Liver (tissue), 9 donors: ENCODE measurements around the gene SBK2. TPM values are rescaled to one million over a fixed set of nuclear protein-coding genes. Genes with fewer than 3 reads are reported as not detected.

Experiments
- DNase-seq: peaks from one replicate; pipeline ENCODE4 v3.0.0-alpha.2; 2017; ENCODE audit warnings: low spot score
- H3K27ac ChIP-seq, 2 donors: one replicate each; pipeline ENCODE4 v1.7.0; 2013; ENCODE audit warnings: inconsistent platforms in 2 of 2, low read length in 2 of 2, control low read depth in 1 of 2, low read depth in 1 of 2, mild to moderate bottlenecking in 1 of 2
- H3K27me3 ChIP-seq, 4 donors: one replicate each; pipeline versions ENCODE4 v1.6.1 to v1.7.0; 2013; ENCODE audit warnings: low read length in 3 of 4, inconsistent platforms in 1 of 4, mild to moderate bottlenecking in 1 of 4, moderate library complexity in 1 of 4; ENCODE audit not compliant: control insufficient read depth in 4 of 4, insufficient read depth in 4 of 4
- H3K36me3 ChIP-seq, 4 donors: one replicate each; pipeline versions ENCODE4 v1.6.1 to v1.7.0; 2013; ENCODE audit warnings: low read length in 3 of 4, mild to moderate bottlenecking in 3 of 4, low read depth in 1 of 4, moderate library complexity in 1 of 4; ENCODE audit not compliant: control insufficient read depth in 4 of 4, insufficient read depth in 3 of 4
- H3K4me1 ChIP-seq, 4 donors: one replicate each; pipeline versions ENCODE4 v1.6.1 to v1.7.0; 2013; ENCODE audit warnings: low read length in 3 of 4, mild to moderate bottlenecking in 3 of 4, moderate library complexity in 1 of 4; ENCODE audit not compliant: control insufficient read depth in 4 of 4, insufficient read depth in 4 of 4
- H3K4me3 ChIP-seq, 3 donors: one replicate each; pipeline versions ENCODE4 v1.6.1 to v1.7.0; 2013; ENCODE audit warnings: low read length in 3 of 3, control low read depth in 1 of 3, low read depth in 1 of 3, mild to moderate bottlenecking in 1 of 3
- H3K9ac ChIP-seq, 2 donors: one replicate each; pipeline ENCODE4 v1.7.0; 2013; ENCODE audit warnings: low read length in 2 of 2, mild to moderate bottlenecking in 2 of 2, moderate library complexity in 2 of 2, control low read depth in 1 of 2, low read depth in 1 of 2
- H3K9me3 ChIP-seq, 4 donors: one replicate each; pipeline versions ENCODE4 v1.6.1 to v1.7.0; 2013; ENCODE audit warnings: low read length in 3 of 4; ENCODE audit not compliant: control insufficient read depth in 4 of 4
- ATF3 ChIP-seq: IDR thresholded peaks from 2 replicates; pipeline ENCODE4 v1.6.1; 2016; ENCODE audit warnings: antibody characterized with exemption
- CTCF ChIP-seq: fragments of 150-350 bp; IDR thresholded peaks from 2 replicates; pipeline ENCODE4 v1.5.1; 2017; ENCODE audit warnings: improper control_type of control experiment, low read depth, low read length; ENCODE audit not compliant: missing input control
- EGR1 ChIP-seq, 2 donors: IDR thresholded peaks; 2 replicates each; pipeline ENCODE4 v1.6.1; 2016 to 2018; ENCODE audit warnings: antibody characterized with exemption in 2 of 2, low read depth in 2 of 2
- FOXA1 ChIP-seq: IDR thresholded peaks from 2 replicates; pipeline ENCODE4 v1.6.1; 2016; ENCODE audit warnings: antibody characterized with exemption
- FOXA2 ChIP-seq: IDR thresholded peaks from 2 replicates; pipeline ENCODE4 v1.6.1; 2016; ENCODE audit warnings: antibody characterized with exemption
- GABPA ChIP-seq, 2 donors: IDR thresholded peaks in 1 of 2; conservative IDR thresholded peaks in 1 of 2; 2 replicates each; pipeline ENCODE4 v1.6.1; 2016; ENCODE audit warnings: antibody characterized with exemption in 2 of 2, mild to moderate bottlenecking in 1 of 2, moderate library complexity in 1 of 2
- HNF4A ChIP-seq, 2 donors: conservative IDR thresholded peaks; 2 replicates each; pipeline ENCODE4 v1.6.1; 2016; ENCODE audit warnings: antibody characterized with exemption in 2 of 2, mild to moderate bottlenecking in 2 of 2
- HNF4G ChIP-seq: IDR thresholded peaks from 2 replicates; pipeline ENCODE4 v1.6.1; 2016; ENCODE audit warnings: antibody characterized with exemption
- JUND ChIP-seq, 2 donors: IDR thresholded peaks; 2 replicates each; pipeline ENCODE4 v1.6.1; 2016; ENCODE audit warnings: antibody characterized with exemption in 2 of 2
- MAX ChIP-seq: IDR thresholded peaks from 2 replicates; pipeline ENCODE4 v1.6.1; 2016; ENCODE audit warnings: antibody characterized with exemption
- NR2F2 ChIP-seq: IDR thresholded peaks from 2 replicates; pipeline ENCODE4 v1.6.1; 2016; ENCODE audit warnings: antibody characterized with exemption
- RAD21 ChIP-seq, 2 donors: IDR thresholded peaks; 2 replicates each; pipeline ENCODE4 v1.6.1; 2016; ENCODE audit warnings: antibody characterized with exemption in 2 of 2, mild to moderate bottlenecking in 2 of 2
- REST ChIP-seq: IDR thresholded peaks from 2 replicates; pipeline ENCODE4 v1.6.1; 2016; ENCODE audit warnings: antibody characterized with exemption, mild to moderate bottlenecking
- RXRA ChIP-seq, 2 donors: IDR thresholded peaks; 2 replicates each; pipeline ENCODE4 v1.6.1; 2017 to 2018; ENCODE audit warnings: antibody characterized with exemption in 2 of 2, mild to moderate bottlenecking in 1 of 2
- SP1 ChIP-seq: IDR thresholded peaks from 2 replicates; pipeline ENCODE4 v1.6.1; 2018; ENCODE audit warnings: antibody characterized with exemption, mild to moderate bottlenecking
- TAF1 ChIP-seq: conservative IDR thresholded peaks from 2 replicates; pipeline ENCODE4 v1.6.1; 2016; ENCODE audit warnings: antibody characterized with exemption, mild to moderate bottlenecking
- YY1 ChIP-seq: IDR thresholded peaks from 2 replicates; pipeline ENCODE4 v1.6.1; 2016; ENCODE audit warnings: antibody characterized with exemption, mild to moderate bottlenecking
- ZBTB33 ChIP-seq: IDR thresholded peaks from 2 replicates; pipeline ENCODE4 v1.6.1; 2016; ENCODE audit warnings: antibody characterized with exemption
- WGBS: extraction: QIAGEN DNeasy Blood & Tissue Kit; methylation state at CpG from one replicate; pipeline ENCODE4 v1.1.7; 2013; 5-methylcytosine and 5-hydroxymethylcytosine counted together
- polyA plus RNA-seq, 2 donors: library from polyadenylated mRNA; stranded (reverse) in 1 of 2; unstranded in 1 of 2; fragments of 200-250 nt in 1 of 2; fragments of >200 nt in 1 of 2; fragmentation: Nextera tagmentation in 1 of 2; extraction: Ambion mirVana in 1 of 2; gene quantifications; one replicate each; pipeline versions ENCODE4 v1.2.1 to v1.2.3, GENCODE V29; 2013 to 2015
- total RNA-seq, 2 donors: library from RNA; depleted of rRNA; stranded (reverse); fragments of >200 nt; gene quantifications; one replicate each; pipeline ENCODE4 v1.2.3, GENCODE V29; 2014
- donor health status: healthy.
- donor health status: healthy.
- donor health status: healthy.
- donor health status: healthy.
- donor health status: healthy.

The SBK2 gene
- total and polyA plus RNA-seq, 4 donors: not detected

GRCh38 chr19:55542292-55542855, 5.4 kb upstream of the SBK2 start (continued):
- TF ChIP-seq CTCF (no peak), FOXA1 (no peak), HNF4A (conservative IDR thresholded peaks at IDR 0.05) (no peak), RXRA (IDR thresholded peaks at IDR 0.05) (no peak), FOXA2 (no peak), ZBTB33 (no peak), RAD21 (IDR thresholded peaks at IDR 0.05) (no peak), SP1 (no peak), HNF4G (no peak), EGR1 (IDR thresholded peaks at IDR 0.05; ENCODE audit: low read depth in 2 of 2) (no peak)

- no peaks in the 10 kb centered on the region for H3K36me3 ChIP-seq
- H3K27me3 ChIP-seq: peaks cover 0 to 2% (median 0%) of the 10 kb centered on the region in 4 donors
- no peaks in the 10 kb centered on the region for H3K9me3 ChIP-seq
- peaks cover 0 to 2% (median 0%) of the 10 kb centered on the region in 4 donors for H3K4me1 ChIP-seq
- H3K4me3 ChIP-seq: no peak overlapping the region
- H3K27ac ChIP-seq: no peak overlapping the region
- H3K9ac ChIP-seq: no peak overlapping the region
- DNase-seq: no peak
- TF ChIP-seq EGR1 (IDR thresholded peaks at IDR 0.05; ENCODE audit: low read depth in 2 of 2): no peak
- TF ChIP-seq TAF1: no peak
- no peak for TF ChIP-seq FOXA1
- no peak for TF ChIP-seq FOXA2
- TF ChIP-seq JUND (IDR thresholded peaks at IDR 0.05): no peak
- no peak for TF ChIP-seq CTCF
- no peak for TF ChIP-seq MAX
- no peak for TF ChIP-seq NR2F2
- no peak for TF ChIP-seq REST
- no peak for TF ChIP-seq RAD21 (IDR thresholded peaks at IDR 0.05)
- no peak for TF ChIP-seq ATF3
- TF ChIP-seq ZBTB33: no peak
- no peak for TF ChIP-seq SP1
- TF ChIP-seq YY1: no peak
- TF ChIP-seq RXRA (IDR thresholded peaks at IDR 0.05): no peak
- TF ChIP-seq HNF4A (conservative IDR thresholded peaks at IDR 0.05): no peak
- no peak for TF ChIP-seq HNF4G
- no peak for TF ChIP-seq GABPA (IDR thresholded peaks at IDR 0.05 in 1 of 2, conservative IDR thresholded peaks at IDR 0.05 in 1 of 2)
- 65% methylated on average over 19 of the region's 19 CpGs for WGBS
Observed at GRCh38 chr19:55541091-55541490, 4.2 kb upstream of the SBK2 start.
